PFSK-1 (cell line): ENCODE results near the gene SHLD1.

Source experiments
- FOXP2 ChIP-seq: optimal IDR thresholded peaks from 2 replicates; pipeline ENCODE3; 2011; ENCODE audit warnings: borderline replicate concordance, control low read depth, inconsistent platforms; ENCODE audit not compliant: insufficient read depth; ENCODE audit errors: extremely low read length, extremely low read depth
- POLR2AphosphoS5 ChIP-seq: IDR thresholded peaks from 2 replicates; pipeline ENCODE4 v1.6.1; 2012; ENCODE audit warnings: low read depth, mild to moderate bottlenecking, control low read depth, low read length, moderate library complexity
- SIN3A ChIP-seq: IDR thresholded peaks from 2 replicates; pipeline ENCODE4 v1.6.1; 2012; ENCODE audit warnings: mild to moderate bottlenecking, low read length, moderate library complexity, borderline replicate concordance; ENCODE audit not compliant: insufficient read depth
- TAF1 ChIP-seq: IDR thresholded peaks from 2 replicates; pipeline ENCODE4 v1.6.1; 2012; ENCODE audit warnings: low read length, control low read depth, borderline replicate concordance; ENCODE audit not compliant: insufficient read depth
- TF ChIP-seq, protein P1 (sequence below), 2 experiments: IDR thresholded peaks; 2 replicates each; pipeline versions ENCODE4 v1.6.1 to v1.8.0; 2011 to 2012; ENCODE audit warnings: low read depth in 2 of 2, low read length in 2 of 2, control low read depth in 1 of 2, inconsistent platforms in 1 of 2, mild to moderate bottlenecking in 1 of 2, moderate library complexity in 1 of 2; ENCODE audit not compliant: insufficient read depth in 1 of 2

Gene SHLD1

DNA sequence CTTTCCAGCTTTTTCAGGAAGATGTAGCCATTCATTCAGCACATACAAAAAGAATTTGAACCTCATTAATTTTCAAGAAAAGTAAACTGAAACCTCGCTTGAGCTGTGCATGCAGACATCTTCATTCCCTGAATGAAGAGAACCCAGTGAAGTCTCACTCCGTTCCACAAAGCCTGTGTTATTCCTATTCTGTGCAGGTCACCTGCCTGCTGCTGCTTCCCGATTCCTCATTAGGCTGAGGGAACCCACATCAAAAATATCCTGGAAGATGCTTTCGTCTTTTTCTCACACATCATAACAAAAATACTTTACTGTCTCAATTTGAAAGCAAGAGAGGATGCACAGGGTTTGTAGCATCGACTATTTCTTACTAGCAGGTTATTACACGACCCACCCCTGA lies 160.0 kb downstream of the SHLD1 start:
- TF ChIP-seq, protein P1, sequence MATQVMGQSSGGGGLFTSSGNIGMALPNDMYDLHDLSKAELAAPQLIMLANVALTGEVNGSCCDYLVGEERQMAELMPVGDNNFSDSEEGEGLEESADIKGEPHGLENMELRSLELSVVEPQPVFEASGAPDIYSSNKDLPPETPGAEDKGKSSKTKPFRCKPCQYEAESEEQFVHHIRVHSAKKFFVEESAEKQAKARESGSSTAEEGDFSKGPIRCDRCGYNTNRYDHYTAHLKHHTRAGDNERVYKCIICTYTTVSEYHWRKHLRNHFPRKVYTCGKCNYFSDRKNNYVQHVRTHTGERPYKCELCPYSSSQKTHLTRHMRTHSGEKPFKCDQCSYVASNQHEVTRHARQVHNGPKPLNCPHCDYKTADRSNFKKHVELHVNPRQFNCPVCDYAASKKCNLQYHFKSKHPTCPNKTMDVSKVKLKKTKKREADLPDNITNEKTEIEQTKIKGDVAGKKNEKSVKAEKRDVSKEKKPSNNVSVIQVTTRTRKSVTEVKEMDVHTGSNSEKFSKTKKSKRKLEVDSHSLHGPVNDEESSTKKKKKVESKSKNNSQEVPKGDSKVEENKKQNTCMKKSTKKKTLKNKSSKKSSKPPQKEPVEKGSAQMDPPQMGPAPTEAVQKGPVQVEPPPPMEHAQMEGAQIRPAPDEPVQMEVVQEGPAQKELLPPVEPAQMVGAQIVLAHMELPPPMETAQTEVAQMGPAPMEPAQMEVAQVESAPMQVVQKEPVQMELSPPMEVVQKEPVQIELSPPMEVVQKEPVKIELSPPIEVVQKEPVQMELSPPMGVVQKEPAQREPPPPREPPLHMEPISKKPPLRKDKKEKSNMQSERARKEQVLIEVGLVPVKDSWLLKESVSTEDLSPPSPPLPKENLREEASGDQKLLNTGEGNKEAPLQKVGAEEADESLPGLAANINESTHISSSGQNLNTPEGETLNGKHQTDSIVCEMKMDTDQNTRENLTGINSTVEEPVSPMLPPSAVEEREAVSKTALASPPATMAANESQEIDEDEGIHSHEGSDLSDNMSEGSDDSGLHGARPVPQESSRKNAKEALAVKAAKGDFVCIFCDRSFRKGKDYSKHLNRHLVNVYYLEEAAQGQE (IDR thresholded peaks at IDR 0.05; ENCODE audit: insufficient read depth in 1 of 2, low read depth in 2 of 2, low read length in 2 of 2), result no peak
- TF ChIP-seq POLR2AphosphoS5 (no peak), TAF1 (no peak)

DNA sequence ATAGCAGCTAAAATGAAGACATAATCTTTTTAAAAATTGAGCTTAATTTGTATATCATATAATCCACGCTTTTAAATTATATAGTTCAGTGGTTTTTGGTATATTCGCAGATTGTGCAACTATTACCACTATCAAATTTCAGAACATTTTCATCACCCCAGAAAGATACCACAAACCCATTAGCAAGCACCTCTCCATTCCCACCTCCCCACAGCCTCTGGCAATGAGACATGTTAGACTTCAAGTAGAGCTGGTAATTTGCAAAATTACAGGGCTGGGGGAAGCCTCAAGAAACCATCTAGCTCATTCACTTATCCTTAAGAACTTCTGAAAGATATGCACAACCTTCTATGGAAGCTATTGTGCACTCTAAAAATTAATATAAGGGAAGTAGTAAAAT lies 163.0 kb downstream of the SHLD1 start:
- TF ChIP-seq, protein P1 (IDR thresholded peaks at IDR 0.05; ENCODE audit: insufficient read depth in 1 of 2, low read depth in 2 of 2, low read length in 2 of 2), result no peak
- no peak for TF ChIP-seq FOXP2
- no peak for TF ChIP-seq TAF1
- TF ChIP-seq POLR2AphosphoS5, result no peak
- TF ChIP-seq SIN3A, result no peak
